ENCODE measurements around the gene CEP350. TPM values are rescaled to one million over a fixed set of nuclear protein-coding genes. Genes with fewer than 3 reads are reported as not detected.

The CEP350 gene
- total and polyA plus RNA-seq, 10 of the 15 experiments (the other 5 are each of a cell fraction or from before 2014, with no cell fraction given): 5.2 to 46.0 (median 23.1) TPM

- no TSS peak for BruUV-seq (replicated peaks)
- 98% methylated on average over 3 of the region's 3 CpGs for WGBS (ENCODE audit: insufficient coverage, insufficient replicate concordance, low lambda C conversion rate, missing lambda C conversion rate)
- in situ Hi-C loops (cut with MboI): no loop called here
- DNase-seq (ENCODE audit: low read depth, low spot score) (no peak), FAIRE-seq (no peak), ATAC-seq (no peak)
- H3K4me3 ChIP-seq: no peak overlapping the region
- ChIA-PET SMC1A (ENCODE audit: uncharacterized antibody, unreplicated experiment) (interaction anchor here (0.7 to 1.5 kb wide), 2 partner anchors 11 to 66 kb away, joined by 3 read pairs; no protein-coding TSS in a partner anchor), POLR2A (interaction anchor here (0.8 to 0.9 kb wide), 2 partner anchors 8 to 108 kb away, joined by 3 read pairs; no protein-coding TSS in a partner anchor), RAD21 (ENCODE audit: unreplicated experiment) (no interaction called here), CTCF (no interaction called here)
- H3K9ac ChIP-seq (ENCODE audit: control insufficient read depth, insufficient read depth, low read length): no peak overlapping the region
- H4K20me1 ChIP-seq (ENCODE audit: control insufficient read depth, insufficient read depth): no peaks in the 10 kb centered on the region
- H3K4me2 ChIP-seq (ENCODE audit: control insufficient read depth, insufficient read depth): no peak overlapping the region
- intact Hi-C loops (cut with micrococcal nuclease; ENCODE audit: unreplicated experiment): no loop called here
- no peak overlapping the region for H2AFZ ChIP-seq (ENCODE audit: control insufficient read depth, low read depth, low read length)
- no peak overlapping the region for H3K27ac ChIP-seq (ENCODE audit: control insufficient read depth, insufficient read depth)
- no peaks in the 10 kb centered on the region for H3K79me2 ChIP-seq (ENCODE audit: control insufficient read depth, insufficient read depth, low read length)
- no peaks in the 10 kb centered on the region for H3K4me1 ChIP-seq (ENCODE audit: control insufficient read depth, insufficient read depth, low read length)
- H3K9me3 ChIP-seq (replicated peaks; ENCODE audit: control insufficient read depth, insufficient read depth, low read length): no peaks in the 10 kb centered on the region
- no peaks in the 10 kb centered on the region for H3K27me3 ChIP-seq (replicated peaks in 1 of 2; ENCODE audit: control insufficient read depth in 2 of 2, insufficient read depth in 2 of 2, low read length in 1 of 2)
- peaks cover 0 to 2% of the 10 kb centered on the region in 2 experiments; a peak in 1 of 4 replicates for H3K36me3 ChIP-seq (ENCODE audit: control insufficient read depth in 2 of 2, insufficient read depth in 2 of 2, low read length in 1 of 2)
- TF ChIP-seq HDAC6 (IDR thresholded peaks at IDR 0.05; ENCODE audit: unreplicated experiment) (no peak), RUNX3 (IDR thresholded peaks at IDR 0.05; ENCODE audit: low read length) (no peak), RAD51 (IDR thresholded peaks at IDR 0.05) (no peak), ASH2L (IDR thresholded peaks at IDR 0.05; ENCODE audit: borderline replicate concordance, low read depth) (no peak), E2F8 (IDR thresholded peaks at IDR 0.05; ENCODE audit: low read depth, partially characterized antibody) (no peak), IRF3 (IDR thresholded peaks at IDR 0.05) (no peak), CREM (IDR thresholded peaks at IDR 0.05; ENCODE audit: low read depth) (no peak), SUZ12 (IDR thresholded peaks at IDR 0.05; ENCODE audit: unreplicated experiment) (no peak), ETV6 (conservative IDR thresholded peaks at IDR 0.05 in 1 of 2, IDR thresholded peaks at IDR 0.05 in 1 of 2; ENCODE audit: borderline replicate concordance in 1 of 2, low read depth in 1 of 2) (no peak), SMAD5 (IDR thresholded peaks at IDR 0.05; ENCODE audit: low read depth) (no peak), NR2C1 (IDR thresholded peaks at IDR 0.05) (no peak), POU2F2 (IDR thresholded peaks at IDR 0.05; ENCODE audit: borderline replicate concordance, low read depth, low read length) (no peak), HSF1 (IDR thresholded peaks at IDR 0.05; ENCODE audit: low read depth, low read length) (no peak), TBL1XR1 (IDR thresholded peaks at IDR 0.05; ENCODE audit: low read depth, low read length) (no peak), USF1 (IDR thresholded peaks at IDR 0.05; ENCODE audit: borderline replicate concordance, extremely low read length, insufficient read depth, low read depth, low read length) (no peak)
Observed at GRCh38 chr1:179926850-179927205, 27.8 kb upstream of the CEP350 start.

Measured in GM12878 (cell line).